HCT116 (cell line): ENCODE data around the gene PSMD4.

Source experiments
- ATF3 ChIP-seq: IDR thresholded peaks from 2 replicates; pipeline ENCODE4 v1.6.1; 2012
- CEBPB ChIP-seq: IDR thresholded peaks from 2 replicates; pipeline ENCODE4 v1.6.1; 2012; ENCODE audit warnings: low read depth
- CTCF ChIP-seq, 3 experiments: fragments of 200-600 bp in 1 of 3; sonication (generic) in 1 of 3; IDR thresholded peaks in 2 of 3; conservative IDR thresholded peaks in 1 of 3; 2 replicates each; pipeline ENCODE4 v1.5.1; 2012 to 2017; ENCODE audit warnings: low read depth in 2 of 3, low read length in 2 of 3, antibody characterized with exemption in 1 of 3, borderline replicate concordance in 1 of 3, control low read depth in 1 of 3, mild to moderate bottlenecking in 1 of 3, mixed read lengths in 1 of 3, mixed run types in 1 of 3, moderate library complexity in 1 of 3; ENCODE audit not compliant: insufficient read depth in 1 of 3
- EZH2 ChIP-seq: fragments of 200-600 bp; sonication (generic); IDR thresholded peaks from 2 replicates; pipeline ENCODE4 v1.6.1; 2017; ENCODE audit warnings: antibody characterized with exemption, mixed run types
- JUND ChIP-seq: IDR thresholded peaks from 2 replicates; pipeline ENCODE4 v1.6.1; 2012
- MAX ChIP-seq: IDR thresholded peaks from 2 replicates; pipeline ENCODE4 v1.6.1; 2012
- POLR2A ChIP-seq: IDR thresholded peaks from 2 replicates; pipeline ENCODE4 v1.7.0; 2011; ENCODE audit warnings: borderline replicate concordance; ENCODE audit not compliant: insufficient read depth, insufficient read length; ENCODE audit errors: extremely low read depth
- POLR2AphosphoS5 ChIP-seq: IDR thresholded peaks from 2 replicates; pipeline ENCODE4 v1.6.1; 2011; ENCODE audit warnings: mild to moderate bottlenecking, low read depth, low read length, moderate library complexity
- RAD21 ChIP-seq: IDR thresholded peaks from 2 replicates; pipeline ENCODE4 v1.6.1; 2012; ENCODE audit warnings: low read depth, mild to moderate bottlenecking
- REST ChIP-seq: IDR thresholded peaks from 2 replicates; pipeline ENCODE4 v1.6.1; 2012; ENCODE audit warnings: low read depth
- SRF ChIP-seq: IDR thresholded peaks from 2 replicates; pipeline ENCODE4 v1.6.1; 2012; ENCODE audit warnings: low read depth
- YY1 ChIP-seq: IDR thresholded peaks from 2 replicates; pipeline ENCODE4 v1.6.1; 2011; ENCODE audit warnings: low read length, low read depth, moderate library complexity, mild to moderate bottlenecking; ENCODE audit not compliant: insufficient replicate concordance; ENCODE audit errors: extremely low read depth
- ZNF274 ChIP-seq: fragments of 200-500 bp; sonication (Bioruptor generic); IDR thresholded peaks from 2 replicates; pipeline ENCODE4 v1.6.1; 2014; ENCODE audit warnings: mild to moderate bottlenecking, low read depth, low read length, inconsistent platforms

- TF ChIP-seq POLR2AphosphoS5 (no peak), CTCF (IDR thresholded peaks at IDR 0.05 in 2 of 3, conservative IDR thresholded peaks at IDR 0.05 in 1 of 3; ENCODE audit: borderline replicate concordance in 1 of 3, insufficient read depth in 1 of 3, low read depth in 2 of 3, low read length in 2 of 3) (no peak), RAD21 (no peak), ZNF274 (no peak), EZH2 (no peak), POLR2A (no peak), MAX (no peak), REST (no peak), YY1 (no peak), JUND (no peak), ATF3 (no peak), SRF (no peak), CEBPB (no peak)
Observed at GRCh38 chr1:151221616-151222015, 32.9 kb upstream of the PSMD4 start.
